Keratinocyte (primary cell): ENCODE measurements around the gene FST. TPM values are rescaled to one million over a fixed set of nuclear protein-coding genes. Genes with fewer than 3 reads are reported as not detected.

ENCODE experiments used
- DNase-seq: peaks from one replicate; pipeline ENCODE4 v3.0.0-alpha.2; 2011; ENCODE audit warnings: low read depth, missing footprints, low spot score
- FAIRE-seq: peaks from 2 replicates; lab custom pipeline; 2011; peaks lifted over from hg19 to GRCh38; lab: Jason Lieb, UNC
- H2AFZ ChIP-seq: 2 replicates; pipeline ENCODE4 v1.6.0; 2012; ENCODE audit warnings: low read length, control low read depth, inconsistent platforms; ENCODE audit not compliant: control insufficient read depth
- H3K27ac ChIP-seq: 2 replicates; pipeline ENCODE4 v1.5.1; 2011; ENCODE audit warnings: low read length; ENCODE audit not compliant: control insufficient read depth, insufficient read depth
- H3K27me3 ChIP-seq: 3 replicates; pipeline ENCODE4 v1.6.0; 2011; ENCODE audit warnings: low read length; ENCODE audit not compliant: control insufficient read depth, insufficient read depth; ENCODE audit errors: extremely low read depth
- H3K36me3 ChIP-seq, 2 experiments: 2 replicates in 1 of 2; 3 replicates in 1 of 2; pipeline ENCODE4 v1.5.1; 2011; ENCODE audit warnings: low read length in 2 of 2, mild to moderate bottlenecking in 1 of 2; ENCODE audit not compliant: control insufficient read depth in 2 of 2, insufficient read depth in 2 of 2; ENCODE audit errors: extremely low read depth in 1 of 2
- H3K4me1 ChIP-seq: 3 replicates; pipeline ENCODE4 v1.5.1; 2011; ENCODE audit warnings: low read length; ENCODE audit not compliant: control insufficient read depth, insufficient read depth; ENCODE audit errors: extremely low read depth
- H3K4me2 ChIP-seq: 3 replicates; pipeline ENCODE4 v1.6.0; 2011; ENCODE audit warnings: low read depth, low read length; ENCODE audit not compliant: control insufficient read depth, insufficient read depth; ENCODE audit errors: extremely low read depth
- H3K4me3 ChIP-seq, 3 experiments: fragments of 200-600 bp in 1 of 3; sonication (generic) in 1 of 3; 2 replicates in 2 of 3; 3 replicates in 1 of 3; pipeline ENCODE4 v1.5.1; 2011 to 2016; ENCODE audit warnings: low read length in 3 of 3, mild to moderate bottlenecking in 3 of 3, control low read depth in 2 of 3, inconsistent platforms in 1 of 3, low read depth in 1 of 3, mixed read lengths in 1 of 3, mixed run types in 1 of 3, moderate library complexity in 1 of 3; ENCODE audit not compliant: control insufficient read depth in 2 of 3, insufficient read depth in 2 of 3; ENCODE audit errors: extremely low read depth in 1 of 3
- H3K79me2 ChIP-seq: 2 replicates; pipeline ENCODE4 v1.6.0; 2012; ENCODE audit warnings: low read length; ENCODE audit not compliant: control insufficient read depth, insufficient read depth
- H3K9ac ChIP-seq: 3 replicates; pipeline ENCODE4 v1.6.0; 2011; ENCODE audit warnings: low read length; ENCODE audit not compliant: control insufficient read depth, insufficient read depth; ENCODE audit errors: extremely low read depth
- H3K9me1 ChIP-seq: 3 replicates; pipeline ENCODE4 v1.6.0; 2011; ENCODE audit warnings: low read length; ENCODE audit not compliant: control insufficient read depth, insufficient read depth; ENCODE audit errors: extremely low read depth
- H3K9me3 ChIP-seq: 2 replicates; pipeline ENCODE4 v1.5.1; 2012; ENCODE audit warnings: low read depth, low read length; ENCODE audit not compliant: control insufficient read depth
- H4K20me1 ChIP-seq: 3 replicates; pipeline ENCODE4 v1.6.0; 2011; ENCODE audit warnings: low read length; ENCODE audit not compliant: control insufficient read depth, insufficient read depth; ENCODE audit errors: extremely low read depth
- EZH2 ChIP-seq: IDR thresholded peaks from one replicate; pipeline ENCODE4 v1.6.1; 2012; ENCODE audit warnings: inconsistent platforms, mild to moderate bottlenecking, low read length, moderate library complexity
- dilution Hi-C: fragments of 300-500 bp; cut with MboI; formaldehyde crosslinking; loops from one replicate; pipeline ENCODE4 v1.7.0; 2020; ENCODE audit warnings: low sequenced_read_pairs; ENCODE audit not compliant: extremely low pct_ligation_motif_present
- polyA plus RNA-seq, 5 experiments: library from polyadenylated mRNA; depleted of rRNA in 3 of 5; stranded (reverse) in 3 of 5; stranded (forward) in 1 of 5; unstranded in 1 of 5; fragments of >200 nt; gene quantifications; 1 replicate in 1 of 5; 2 replicates in 3 of 5; 3 replicates in 1 of 5; pipeline versions ENCODE4 v1.2.1 to v1.2.3, GENCODE V29; 2011 to 2012; ENCODE audit warnings: missing spikeins in 2 of 5, low read depth in 1 of 5, low replicate concordance in 1 of 5
- TF ChIP-seq, protein P1 (sequence below), 3 experiments: IDR thresholded peaks in 1 of 3; conservative IDR thresholded peaks in 1 of 3; optimal IDR thresholded peaks in 1 of 3; 2 replicates in 2 of 3; 3 replicates in 1 of 3; pipeline versions ENCODE3 to v1.5.1; 2011; ENCODE audit warnings: low read length in 3 of 3, mild to moderate bottlenecking in 3 of 3, moderate library complexity in 2 of 3, control low read depth in 1 of 3, inconsistent platforms in 1 of 3; ENCODE audit not compliant: insufficient read depth in 2 of 3; ENCODE audit errors: extremely low read depth in 1 of 3

FST gene
- polyA plus RNA-seq, 1 donor (not counting 4 experiments of a cell fraction or from before 2014, with no cell fraction given): 276 TPM

DNA sequence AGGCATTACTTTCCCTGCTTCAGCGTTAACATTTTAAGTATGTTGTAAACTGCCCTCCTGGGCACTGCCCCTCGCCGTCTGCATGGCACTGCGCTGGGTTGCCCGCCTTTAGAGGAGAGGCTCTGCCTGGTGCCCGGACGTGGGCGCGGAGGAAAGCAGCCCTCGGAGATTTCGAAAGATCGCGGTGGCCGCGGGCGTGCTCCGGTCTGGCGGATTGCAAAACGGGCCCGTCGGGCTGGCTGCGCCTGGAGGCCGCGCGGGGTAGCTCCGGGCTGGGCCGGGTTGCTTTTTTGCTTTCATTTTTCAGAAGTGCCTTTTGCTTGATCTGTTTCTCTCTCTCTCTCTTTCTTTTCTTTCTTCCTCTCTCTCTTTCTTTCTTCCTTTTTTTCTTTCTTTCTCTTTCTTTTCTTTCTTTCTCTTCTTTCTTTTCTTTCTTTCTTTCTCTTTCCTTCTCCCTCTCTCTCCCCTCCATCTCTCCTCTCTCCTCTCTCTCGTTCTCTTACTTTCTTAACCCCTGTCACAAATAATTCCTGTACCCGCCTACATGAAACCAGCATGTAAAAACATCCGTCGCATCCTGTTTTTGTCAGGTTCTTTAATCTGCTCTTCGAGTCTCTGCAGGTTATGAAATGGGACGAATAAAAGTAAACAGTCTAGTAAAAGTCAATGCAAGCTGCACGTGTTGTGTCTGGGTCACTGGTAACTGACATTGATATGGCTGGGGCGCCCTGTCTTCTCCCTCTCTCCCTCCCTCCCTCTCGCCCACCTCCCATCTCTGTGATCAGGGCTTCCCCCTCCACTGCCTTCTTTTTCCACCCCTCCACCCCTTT is 1.7 kb downstream of the FST start:
- peak overlapping the region; percentile 29 for H2AFZ ChIP-seq

DNA sequence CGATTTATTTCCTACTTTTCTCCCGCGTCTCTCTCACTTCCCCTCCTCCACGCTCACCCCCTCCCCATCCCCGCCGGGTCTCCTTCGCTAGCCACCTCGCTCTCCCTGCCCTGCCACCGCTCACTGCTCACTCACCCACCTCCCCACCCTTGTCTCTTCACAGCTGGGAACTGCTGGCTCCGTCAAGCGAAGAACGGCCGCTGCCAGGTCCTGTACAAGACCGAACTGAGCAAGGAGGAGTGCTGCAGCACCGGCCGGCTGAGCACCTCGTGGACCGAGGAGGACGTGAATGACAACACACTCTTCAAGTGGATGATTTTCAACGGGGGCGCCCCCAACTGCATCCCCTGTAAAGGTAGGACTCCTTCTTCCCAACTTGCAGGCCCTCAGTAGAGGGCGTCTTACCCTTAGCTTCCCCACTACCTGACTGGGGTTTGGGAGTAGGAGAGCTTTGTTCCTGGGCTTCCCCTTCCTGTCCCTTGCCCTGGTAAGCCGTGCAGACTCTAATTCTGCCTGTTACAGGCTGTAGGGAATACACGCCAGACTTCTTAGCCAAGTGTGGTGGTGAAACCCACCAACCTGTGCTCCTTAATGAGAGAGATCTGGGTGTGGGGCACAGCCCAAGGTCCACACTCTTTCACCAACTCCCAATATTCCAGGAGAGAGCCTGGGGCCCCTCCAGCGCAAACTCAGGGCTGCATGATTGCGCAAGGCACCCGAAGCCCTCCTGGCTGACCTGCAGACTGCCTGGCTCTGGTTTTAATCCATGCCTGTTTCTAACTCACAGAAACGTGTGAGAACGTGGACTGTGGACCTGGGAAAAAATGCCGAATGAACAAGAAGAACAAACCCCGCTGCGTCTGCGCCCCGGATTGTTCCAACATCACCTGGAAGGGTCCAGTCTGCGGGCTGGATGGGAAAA is 2.5 kb downstream of the FST start:
- H3K9me1 ChIP-seq: no peaks in the 10 kb centered on the region

More for the DNA sequence above, 1.7 kb downstream of the FST start:
- Histone ChIP-seq H3K4me2 (peak overlapping the region; percentile 88), H3K4me1 (peaks cover 15% of the 10 kb centered on the region), H3K36me3 (peaks cover 15 to 33% of the 10 kb centered on the region in 2 experiments), H3K9ac (peak overlapping the region; percentile 99), H3K9me1 (no peaks in the 10 kb centered on the region), H3K4me3 (peak overlapping the region; percentile 54 to 100 (median 99)), H3K9me3 (no peaks in the 10 kb centered on the region), H3K79me2 (peaks cover 31% of the 10 kb centered on the region), H3K27me3 (no peaks in the 10 kb centered on the region), H4K20me1 (peaks cover 4% of the 10 kb centered on the region), H3K27ac (peak overlapping the region; percentile 97)
- DNase-seq (no peak), FAIRE-seq (peak; percentile 13)
- TF ChIP-seq EZH2: no peak
- TF ChIP-seq, protein P1, sequence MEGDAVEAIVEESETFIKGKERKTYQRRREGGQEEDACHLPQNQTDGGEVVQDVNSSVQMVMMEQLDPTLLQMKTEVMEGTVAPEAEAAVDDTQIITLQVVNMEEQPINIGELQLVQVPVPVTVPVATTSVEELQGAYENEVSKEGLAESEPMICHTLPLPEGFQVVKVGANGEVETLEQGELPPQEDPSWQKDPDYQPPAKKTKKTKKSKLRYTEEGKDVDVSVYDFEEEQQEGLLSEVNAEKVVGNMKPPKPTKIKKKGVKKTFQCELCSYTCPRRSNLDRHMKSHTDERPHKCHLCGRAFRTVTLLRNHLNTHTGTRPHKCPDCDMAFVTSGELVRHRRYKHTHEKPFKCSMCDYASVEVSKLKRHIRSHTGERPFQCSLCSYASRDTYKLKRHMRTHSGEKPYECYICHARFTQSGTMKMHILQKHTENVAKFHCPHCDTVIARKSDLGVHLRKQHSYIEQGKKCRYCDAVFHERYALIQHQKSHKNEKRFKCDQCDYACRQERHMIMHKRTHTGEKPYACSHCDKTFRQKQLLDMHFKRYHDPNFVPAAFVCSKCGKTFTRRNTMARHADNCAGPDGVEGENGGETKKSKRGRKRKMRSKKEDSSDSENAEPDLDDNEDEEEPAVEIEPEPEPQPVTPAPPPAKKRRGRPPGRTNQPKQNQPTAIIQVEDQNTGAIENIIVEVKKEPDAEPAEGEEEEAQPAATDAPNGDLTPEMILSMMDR (optimal IDR thresholded peaks at IDR 0.05 in 1 of 3, IDR thresholded peaks at IDR 0.05 in 1 of 3, conservative IDR thresholded peaks at IDR 0.05 in 1 of 3; ENCODE audit: extremely low read depth in 1 of 3, insufficient read depth in 2 of 3, low read length in 3 of 3): no peak
- dilution Hi-C loops: no loop called here

More for the DNA sequence above, 2.5 kb downstream of the FST start:
- Histone ChIP-seq H3K9me3 (no peaks in the 10 kb centered on the region), H2AFZ (no peak overlapping the region), H3K79me2 (peaks cover 31% of the 10 kb centered on the region), H4K20me1 (peaks cover 4% of the 10 kb centered on the region), H3K27ac (peak overlapping the region; percentile 97), H3K4me1 (peaks cover 15% of the 10 kb centered on the region), H3K36me3 (peaks cover 15 to 33% of the 10 kb centered on the region in 2 experiments), H3K4me2 (peak overlapping the region; percentile 88), H3K27me3 (no peaks in the 10 kb centered on the region), H3K4me3 (peak overlapping the region; percentile 54 to 100 (median 99)), H3K9ac (peak overlapping the region; percentile 99)
- FAIRE-seq: no peak
- TF ChIP-seq, protein P1 (optimal IDR thresholded peaks at IDR 0.05 in 1 of 3, IDR thresholded peaks at IDR 0.05 in 1 of 3, conservative IDR thresholded peaks at IDR 0.05 in 1 of 3; ENCODE audit: extremely low read depth in 1 of 3, insufficient read depth in 2 of 3, low read length in 3 of 3): peak; percentile 34 to 66 (median 60)
- no peak for TF ChIP-seq EZH2
- no peak for DNase-seq
- dilution Hi-C loops: no loop called here
